HG03196 (cell line): Measurements from ENCODE around the gene C16orf74.

ENCODE experiments used
- ATAC-seq: cut with Tn5 transposase; IDR thresholded peaks from one replicate; pipeline ENCODE4 v1.9.1; 2021; ENCODE audit not compliant: unreplicated experiment

The C16orf74 gene

GRCh38 chr16:85777583-85778310, 26.9 kb upstream of the C16orf74 start:
- ATAC-seq = no peak

- no peak for ATAC-seq
Measured at GRCh38 chr16:85774811-85775210, 23.9 kb upstream of the C16orf74 start.

GRCh38 chr16:85774136-85774535, 23.2 kb upstream of the C16orf74 start:
- no peak for ATAC-seq

DNA sequence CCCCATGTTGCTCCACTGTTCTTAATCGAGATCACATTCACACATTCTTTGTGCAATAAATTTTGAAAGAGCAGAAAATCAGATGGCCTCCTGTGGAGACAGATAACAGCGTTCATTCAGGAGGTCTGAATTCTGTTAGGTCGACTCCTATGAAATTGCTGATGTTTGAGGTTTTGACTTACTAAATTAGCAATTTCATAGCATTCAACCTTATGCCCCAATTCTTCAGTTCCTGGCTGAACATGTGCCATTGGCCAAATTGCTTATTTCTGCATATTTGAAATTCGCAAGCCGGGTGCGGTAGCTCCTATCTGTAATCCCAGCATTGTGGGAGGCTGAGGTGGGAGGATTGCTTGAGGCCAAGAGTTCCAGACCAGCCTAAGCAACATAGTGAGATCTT, 22.1 kb upstream of the C16orf74 start:
- ATAC-seq = no peak

DNA sequence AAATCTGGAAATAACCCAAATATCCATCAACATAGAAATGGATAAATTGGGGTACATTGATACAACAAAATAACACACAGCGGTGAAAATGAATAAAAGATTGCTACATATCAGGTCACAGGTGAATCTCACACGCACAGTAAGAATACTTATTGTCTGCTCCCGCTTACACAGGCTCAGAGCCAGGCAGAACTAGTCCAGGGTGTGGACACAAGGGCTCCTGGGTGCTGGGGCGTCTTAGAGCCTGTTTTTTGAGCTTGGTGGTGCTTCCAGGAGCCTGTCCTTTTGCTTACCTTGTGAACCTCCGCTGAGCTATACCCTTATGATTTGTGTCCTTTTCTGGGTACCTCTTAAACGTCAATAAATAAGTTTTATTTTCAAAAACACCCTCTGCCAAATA, 19.8 kb upstream of the C16orf74 start:
- no peak for ATAC-seq

GRCh38 chr16:85768199-85768598, 17.3 kb upstream of the C16orf74 start:
- no peak for ATAC-seq

DNA sequence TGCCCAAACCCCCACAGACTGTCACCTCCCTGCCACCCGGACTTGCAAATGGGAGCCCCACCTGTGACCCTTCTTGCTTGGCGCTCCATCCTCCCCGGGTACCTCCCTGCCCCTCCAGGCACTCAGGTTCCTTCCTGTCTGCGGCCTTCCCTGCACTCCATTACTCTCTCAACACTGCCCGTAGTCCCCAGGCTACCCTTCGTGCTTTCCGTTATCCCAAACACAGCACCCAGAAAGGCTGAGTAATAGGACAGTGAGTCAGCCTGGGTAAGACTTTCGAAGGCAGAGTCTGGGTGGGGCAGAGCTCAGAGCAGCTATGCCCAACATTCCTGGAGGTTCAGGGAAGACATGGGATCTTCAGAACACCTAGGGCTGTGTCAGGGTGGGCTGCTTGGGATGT, 16.6 kb upstream of the C16orf74 start:
- no peak for ATAC-seq

DNA sequence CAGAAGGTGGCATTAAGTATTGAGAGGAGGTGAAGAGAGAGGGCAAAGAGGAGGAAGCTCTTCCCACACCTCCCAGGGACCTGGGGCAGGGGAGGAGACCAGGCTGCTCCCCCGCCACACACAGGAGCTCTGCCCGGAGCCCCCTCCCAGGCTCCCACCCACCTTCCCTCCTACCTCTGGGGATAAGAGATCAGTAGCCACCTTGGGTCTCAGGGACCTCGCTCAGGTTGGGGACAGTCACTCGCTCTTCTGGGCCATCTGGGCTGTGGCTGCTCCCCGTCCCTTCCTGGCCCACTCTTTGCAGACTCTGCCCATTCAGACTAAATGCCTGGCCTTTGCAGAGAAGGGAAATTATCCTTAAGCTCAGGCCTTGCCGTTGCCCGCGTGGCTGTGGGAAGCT, 14.9 kb upstream of the C16orf74 start:
- ATAC-seq = no peak

DNA sequence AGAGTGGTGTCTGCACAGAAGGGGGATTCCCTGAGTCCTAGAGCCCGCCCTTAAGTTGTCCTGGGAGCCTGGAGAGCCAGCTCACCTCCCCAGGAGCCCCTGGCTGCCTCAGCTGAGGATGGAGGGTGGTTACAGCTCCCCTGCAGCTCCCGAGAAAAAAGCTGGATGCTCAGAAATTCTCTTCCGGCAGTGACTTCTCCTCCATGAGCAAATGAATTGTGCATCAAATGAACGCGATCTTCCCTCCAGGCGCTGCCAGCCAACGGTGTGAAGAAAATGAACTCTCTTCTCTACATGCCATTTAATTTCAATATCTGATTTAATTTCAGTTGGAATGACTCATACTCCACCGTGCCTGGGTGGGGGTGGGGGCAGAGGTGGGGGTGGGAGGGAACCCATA, 14.3 kb upstream of the C16orf74 start:
- no peak for ATAC-seq

DNA sequence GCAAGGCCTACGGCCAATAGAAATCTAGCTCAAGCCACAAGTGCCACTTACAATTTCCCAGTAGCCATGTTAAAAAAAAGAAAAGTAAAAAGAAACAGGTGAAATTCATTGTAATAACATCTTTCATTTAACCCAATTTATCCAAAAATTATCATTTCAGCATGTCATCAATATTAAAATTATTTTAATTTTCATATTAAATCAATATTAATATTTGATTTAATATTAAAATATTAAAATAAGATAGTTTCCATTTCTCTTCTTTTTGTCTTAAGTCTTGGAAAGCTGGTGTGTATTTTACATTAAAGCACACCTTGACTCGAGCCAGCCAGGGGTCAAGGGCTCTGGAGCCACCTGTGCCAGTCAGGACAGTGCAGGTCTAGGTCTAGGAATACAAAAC, 12.7 kb upstream of the C16orf74 start:
- ATAC-seq = no peak

DNA sequence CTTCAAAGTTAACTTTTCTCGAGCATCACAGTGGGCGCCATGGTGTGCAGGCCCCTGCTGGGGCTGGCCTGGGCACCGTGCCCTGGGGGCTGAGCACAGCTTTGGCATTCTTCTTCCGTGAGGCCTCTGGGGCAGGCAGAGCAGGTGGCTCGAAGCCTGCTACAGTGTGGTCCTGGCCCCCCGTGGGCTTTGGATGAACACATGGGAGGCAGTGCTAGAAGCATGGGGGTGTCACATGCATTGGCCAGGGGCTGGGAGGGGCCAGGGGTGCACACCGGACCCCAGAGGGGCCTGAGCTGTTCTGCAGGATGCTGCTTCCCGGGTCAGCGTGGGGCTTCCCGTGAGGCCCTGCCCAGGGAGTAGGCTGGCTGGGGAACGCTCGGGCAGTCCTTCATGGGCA, 12.1 kb upstream of the C16orf74 start:
- ATAC-seq = no peak

GRCh38 chr16:85761861-85762260, 11.0 kb upstream of the C16orf74 start:
- ATAC-seq = no peak

- ATAC-seq = no peak
Measured at GRCh38 chr16:85759631-85760419, 8.9 kb upstream of the C16orf74 start.

DNA sequence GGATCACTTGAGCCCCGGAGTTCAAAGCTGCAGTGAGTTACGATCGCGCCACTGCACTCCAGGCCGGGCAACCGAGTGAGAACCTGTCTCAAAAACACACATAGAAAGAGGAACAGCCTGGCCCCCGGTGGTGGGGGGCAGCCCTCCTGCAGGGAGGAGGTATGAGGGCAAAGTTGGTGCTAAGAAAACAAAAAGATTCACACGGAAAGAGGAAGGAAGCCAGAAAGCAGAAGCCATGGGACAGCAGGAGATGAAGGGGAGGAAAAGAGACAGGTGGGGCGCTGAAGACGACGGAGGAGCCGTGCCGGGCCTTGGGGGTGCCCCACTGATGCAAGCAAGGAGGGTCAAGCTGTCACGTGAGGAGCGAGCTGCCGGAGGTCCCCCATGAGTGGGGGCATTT, 8.2 kb upstream of the C16orf74 start:
- ATAC-seq = no peak

- ATAC-seq = no peak
Measured at GRCh38 chr16:85757341-85757822, 6.5 kb upstream of the C16orf74 start.

- ATAC-seq = peak; percentile 37
Measured at GRCh38 chr16:85755929-85756768, 5.3 kb upstream of the C16orf74 start.

- ATAC-seq = no peak
Measured at GRCh38 chr16:85754413-85754812, 3.5 kb upstream of the C16orf74 start.

- ATAC-seq = no peak
Measured at GRCh38 chr16:85753976-85754375, 3.1 kb upstream of the C16orf74 start.

DNA sequence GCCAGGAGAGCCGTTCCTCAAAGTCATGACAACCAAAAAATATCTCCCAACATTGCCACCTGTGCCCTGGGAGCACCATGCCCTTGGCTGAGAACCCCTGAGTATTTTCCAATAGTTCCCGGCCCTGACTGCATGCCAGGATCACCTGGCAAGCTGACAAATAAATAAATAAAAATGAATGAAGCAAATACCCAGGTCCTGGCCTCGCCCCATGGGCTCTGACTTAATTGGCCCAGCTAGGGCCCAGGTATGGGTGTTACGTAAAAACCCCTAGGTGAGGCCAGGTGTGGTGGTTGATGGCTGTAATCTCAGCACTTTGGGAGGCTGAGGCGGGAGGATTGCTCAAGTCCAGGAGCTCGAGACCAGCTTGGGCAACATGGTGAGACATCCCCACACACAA, 2.7 kb upstream of the C16orf74 start:
- ATAC-seq = no peak

DNA sequence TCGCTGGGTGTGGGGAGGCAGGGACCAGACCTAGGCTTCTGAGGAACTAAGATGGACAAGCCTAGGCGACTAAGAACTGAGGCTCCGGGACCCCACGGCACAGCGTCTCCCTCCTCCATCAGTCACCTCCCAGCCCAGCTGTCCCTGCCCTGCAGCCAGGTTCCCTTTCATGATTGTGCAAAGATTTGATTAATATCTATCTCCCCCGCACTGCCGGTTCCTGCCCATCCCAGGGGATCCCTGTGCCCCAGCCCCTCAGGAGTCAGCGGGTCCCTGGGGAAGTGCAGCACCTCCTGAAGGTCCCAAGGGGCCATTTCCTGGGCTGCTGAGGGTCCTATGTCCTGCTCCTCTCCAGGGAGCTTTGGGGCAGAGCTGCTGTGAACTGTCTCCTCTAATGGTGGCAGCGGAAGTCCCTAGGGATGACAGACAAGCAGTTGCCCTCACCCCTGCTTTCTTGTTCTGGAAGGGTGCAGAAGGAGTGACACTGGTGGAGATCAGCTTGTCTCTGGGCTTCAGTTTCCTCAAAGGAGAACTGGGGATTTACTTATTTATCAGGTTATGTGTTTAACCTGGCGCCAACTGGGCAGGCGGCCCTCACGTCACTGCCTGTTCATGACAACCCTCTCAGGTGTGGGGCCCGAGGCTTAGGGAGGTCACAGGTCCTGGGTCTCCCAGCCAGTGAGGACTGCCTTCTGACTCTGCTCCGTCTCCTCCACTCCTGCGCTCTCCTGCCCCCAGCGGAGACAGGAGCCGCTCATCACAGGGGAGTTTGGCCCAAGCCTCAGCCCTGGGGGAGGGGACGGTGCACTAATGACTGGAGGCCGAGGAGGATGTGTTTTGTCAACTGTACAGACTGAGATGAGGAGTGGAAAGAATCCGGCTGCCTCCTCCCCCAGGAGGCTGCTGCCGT, 1.9 kb upstream of the C16orf74 start:
- no peak for ATAC-seq
